HCT116 (cell line): ENCODE measurements around the gene DHRS7C. TPM values are rescaled to one million over a fixed set of nuclear protein-coding genes. Genes with fewer than 3 reads are reported as not detected.

Source experiments
- ATAC-seq: fragments of 200-7000 bp; cut with Tn5 transposase; 2 replicates; pipeline ENCODE4 v1.9.1; 2020; ENCODE audit warnings: mild to moderate bottlenecking, moderate library complexity
- BruUV-seq: library from RNA; stranded (reverse); fragments of 400-500 nt; replicated peaks from 2 replicates; lab custom pipeline; 2021; lab: Mats Ljungman, UMichigan
- CTCF ChIA-PET: fragments of 300-600 bp; sonication (Branson Sonifier 250); formaldehyde crosslinking; loops from one replicate; lab custom pipeline; 2021; ENCODE audit warnings: antibody characterized with exemption; lab: Charles Lee
- POLR2A ChIA-PET: fragments of 300-600, 350-600 bp; sonication (Branson Sonifier 250); formaldehyde crosslinking; loops from one replicate; lab custom pipeline; 2021; ENCODE audit warnings: antibody characterized with exemption; lab: Charles Lee
- RAD21 ChIA-PET, 2 experiments: fragments of 300-600 bp; sonication (Branson Sonifier 250); formaldehyde crosslinking; loops; one replicate each; lab custom pipeline; 2023; ENCODE audit warnings: low total read pairs in 2 of 2; ENCODE audit not compliant: uncharacterized antibody in 2 of 2, unreplicated experiment in 2 of 2, low non-redundant PET in 1 of 2; lab: Charles Lee
- DNase-seq: peaks from one replicate; pipeline ENCODE4 v3.0.0-alpha.2; 2010; ENCODE audit warnings: low read depth, low spot score
- H2AFZ ChIP-seq: fragments of 200-600 bp; shearing (Covaris generic), sonication (generic); 2 replicates; pipeline ENCODE4 v1.6.1; 2017; ENCODE audit warnings: low read depth, mixed run types, mixed read lengths, antibody characterized with exemption, low read length; ENCODE audit not compliant: poor library complexity, severe bottlenecking
- H3K27ac ChIP-seq: 2 replicates; pipeline ENCODE4 v1.5.1; 2012; ENCODE audit warnings: low read depth, low read length
- H3K27me3 ChIP-seq: fragments of 200-600 bp; sonication (generic); 2 replicates; pipeline ENCODE4 v1.6.1; 2016; ENCODE audit warnings: mixed run types, low read length, mixed read lengths; ENCODE audit not compliant: insufficient read depth
- H3K36me3 ChIP-seq, 2 experiments: fragments of 200-500 bp in 1 of 2; fragments of 200-600 bp in 1 of 2; sonication (Bioruptor generic) in 1 of 2; sonication (generic) in 1 of 2; 2 replicates each; pipeline versions ENCODE4 v1.5.1 to v1.6.1; 2014 to 2016; ENCODE audit warnings: low read length in 2 of 2, inconsistent platforms in 1 of 2, mixed read lengths in 1 of 2, mixed run types in 1 of 2; ENCODE audit not compliant: insufficient read depth in 2 of 2, control insufficient read depth in 1 of 2
- H3K4me1 ChIP-seq, 2 experiments: fragments of 200-600 bp in 1 of 2; sonication (generic) in 1 of 2; 2 replicates each; pipeline versions ENCODE4 v1.5.1 to v1.6.1; 2012 to 2017; ENCODE audit warnings: low read length in 2 of 2, inconsistent platforms in 1 of 2, mild to moderate bottlenecking in 1 of 2, mixed read lengths in 1 of 2, mixed run types in 1 of 2, moderate library complexity in 1 of 2; ENCODE audit not compliant: insufficient read depth in 2 of 2, control insufficient read depth in 1 of 2
- H3K4me2 ChIP-seq: fragments of 200-600 bp; sonication (generic); 2 replicates; pipeline ENCODE4 v1.6.1; 2017; ENCODE audit warnings: mixed run types, low read length, mixed read lengths
- H3K4me3 ChIP-seq, 2 experiments: fragments of 200-600 bp in 1 of 2; sonication (generic) in 1 of 2; replicated peaks in 1 of 2; 2 replicates each; pipeline ENCODE4 v1.5.1; 2011 to 2016; ENCODE audit warnings: low read length in 2 of 2, control low read depth in 1 of 2, low read depth in 1 of 2, mild to moderate bottlenecking in 1 of 2, mixed read lengths in 1 of 2, mixed run types in 1 of 2
- H3K79me2 ChIP-seq: fragments of 200-600 bp; sonication (generic); 2 replicates; pipeline ENCODE4 v1.6.1; 2017; ENCODE audit warnings: mild to moderate bottlenecking, mixed run types, low read length, moderate library complexity, mixed read lengths; ENCODE audit not compliant: insufficient read depth
- H3K9ac ChIP-seq: fragments of 200-600 bp; sonication (generic); 2 replicates; pipeline ENCODE4 v1.6.1; 2016; ENCODE audit warnings: low read length, mixed read lengths
- H3K9me2 ChIP-seq: fragments of 200-600 bp; sonication (generic), shearing (Covaris generic); 2 replicates; pipeline ENCODE4 v1.6.1; 2017; ENCODE audit warnings: mixed run types, mild to moderate bottlenecking, moderate library complexity; ENCODE audit not compliant: insufficient read depth
- H3K9me3 ChIP-seq, 2 experiments: fragments of 200-500 bp in 1 of 2; fragments of 200-600 bp in 1 of 2; sonication (Bioruptor generic) in 1 of 2; sonication (generic) in 1 of 2; 2 replicates each; pipeline ENCODE4 v1.6.1; 2014 to 2017; ENCODE audit warnings: low read length in 2 of 2, mixed read lengths in 2 of 2, inconsistent platforms in 1 of 2, low read depth in 1 of 2, mild to moderate bottlenecking in 1 of 2, mixed run types in 1 of 2, moderate library complexity in 1 of 2; ENCODE audit not compliant: control insufficient read depth in 1 of 2, insufficient read depth in 1 of 2
- H4K20me1 ChIP-seq: fragments of 200-600 bp; sonication (generic), shearing (Covaris generic); 2 replicates; pipeline ENCODE4 v1.6.1; 2017; ENCODE audit warnings: mixed run types, mild to moderate bottlenecking, moderate library complexity; ENCODE audit not compliant: insufficient read depth
- EGR1 ChIP-seq: IDR thresholded peaks from 2 replicates; pipeline ENCODE4 v1.6.1; 2012; ENCODE audit warnings: low read depth
- EZH2 ChIP-seq: fragments of 200-600 bp; sonication (generic); IDR thresholded peaks from 2 replicates; pipeline ENCODE4 v1.6.1; 2017; ENCODE audit warnings: antibody characterized with exemption, mixed run types
- POLR2AphosphoS5 ChIP-seq: IDR thresholded peaks from 2 replicates; pipeline ENCODE4 v1.6.1; 2011; ENCODE audit warnings: mild to moderate bottlenecking, low read depth, low read length, moderate library complexity
- REST ChIP-seq: IDR thresholded peaks from 2 replicates; pipeline ENCODE4 v1.6.1; 2012; ENCODE audit warnings: low read depth
- SP1 ChIP-seq: IDR thresholded peaks from 2 replicates; pipeline ENCODE4 v1.6.1; 2012; ENCODE audit warnings: low read depth
- TCF7L2 ChIP-seq: IDR thresholded peaks from 2 replicates; pipeline ENCODE4 v1.7.0; 2011; ENCODE audit warnings: borderline replicate concordance, inconsistent platforms; ENCODE audit not compliant: insufficient read depth, insufficient read length; ENCODE audit errors: extremely low read depth
- ZNF274 ChIP-seq: fragments of 200-500 bp; sonication (Bioruptor generic); IDR thresholded peaks from 2 replicates; pipeline ENCODE4 v1.6.1; 2014; ENCODE audit warnings: mild to moderate bottlenecking, low read depth, low read length, inconsistent platforms
- intact Hi-C: fragments of 100-400 bp; cut with micrococcal nuclease; formaldehyde crosslinking; loops from 2 replicates; pipeline ENCODE4 v1.10.0; 2022
- total RNA-seq: library from RNA; stranded (reverse); gene quantifications from one replicate; pipeline ENCODE4 v1.2.1, GENCODE V29; 2021; ENCODE audit not compliant: unreplicated experiment
- TF ChIP-seq, protein P1 (sequence below): IDR thresholded peaks from 2 replicates; pipeline ENCODE4 v1.6.1; 2012

DHRS7C gene
- total RNA-seq, 1 experiment from 2014 or later, result not detected

DNA sequence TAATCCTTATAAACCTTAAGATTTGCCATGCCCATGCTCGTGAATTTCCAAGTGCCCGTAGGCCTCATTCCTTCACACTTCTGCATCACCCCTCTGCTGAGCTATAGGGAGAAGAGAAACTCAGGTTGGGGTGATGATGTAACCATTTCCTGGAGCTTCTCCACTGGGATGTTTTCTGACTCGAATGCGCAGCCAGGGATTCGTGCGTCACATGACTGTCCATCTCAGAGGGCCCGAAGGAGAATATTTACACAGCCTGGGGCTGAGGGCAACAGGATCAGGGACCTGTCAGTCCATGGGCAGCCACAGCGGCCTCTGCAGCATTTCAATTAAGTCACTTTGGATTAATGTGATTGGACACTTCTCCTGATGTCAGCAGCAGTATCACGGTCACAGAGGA is 21.8 kb upstream of the DHRS7C start:
- DNase-seq (no peak), ATAC-seq (no peak)
- no peaks in the 10 kb centered on the region for H3K27me3 ChIP-seq
- H3K27ac ChIP-seq, result no peak overlapping the region
- H3K4me3 ChIP-seq, result no peak overlapping the region
- RAD21 ChIA-PET, result no interaction called here
- no peaks in the 10 kb centered on the region for H3K9me3 ChIP-seq
- H2AFZ ChIP-seq, result no peak overlapping the region
- CTCF ChIA-PET, result no interaction called here
- no TSS peak for BruUV-seq
- TF ChIP-seq SP1, result no peak
- no peak for TF ChIP-seq ZNF274
- TF ChIP-seq EGR1, result no peak
- TF ChIP-seq, protein P1, sequence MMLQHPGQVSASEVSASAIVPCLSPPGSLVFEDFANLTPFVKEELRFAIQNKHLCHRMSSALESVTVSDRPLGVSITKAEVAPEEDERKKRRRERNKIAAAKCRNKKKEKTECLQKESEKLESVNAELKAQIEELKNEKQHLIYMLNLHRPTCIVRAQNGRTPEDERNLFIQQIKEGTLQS, result no peak
- TF ChIP-seq EZH2, result no peak
- H3K9ac ChIP-seq, result no peak overlapping the region
- H3K36me3 ChIP-seq, result no peaks in the 10 kb centered on the region
- H3K4me2 ChIP-seq, result no peak overlapping the region
- H3K9me2 ChIP-seq, result no peaks in the 10 kb centered on the region
- no peaks in the 10 kb centered on the region for H3K79me2 ChIP-seq
- no peaks in the 10 kb centered on the region for H4K20me1 ChIP-seq
- H3K4me1 ChIP-seq, result peaks cover 0 to 3% of the 10 kb centered on the region in 2 experiments; a peak in 1 of 4 replicates
- intact Hi-C loops, result no loop called here
- POLR2A ChIA-PET, result no interaction called here

DNA sequence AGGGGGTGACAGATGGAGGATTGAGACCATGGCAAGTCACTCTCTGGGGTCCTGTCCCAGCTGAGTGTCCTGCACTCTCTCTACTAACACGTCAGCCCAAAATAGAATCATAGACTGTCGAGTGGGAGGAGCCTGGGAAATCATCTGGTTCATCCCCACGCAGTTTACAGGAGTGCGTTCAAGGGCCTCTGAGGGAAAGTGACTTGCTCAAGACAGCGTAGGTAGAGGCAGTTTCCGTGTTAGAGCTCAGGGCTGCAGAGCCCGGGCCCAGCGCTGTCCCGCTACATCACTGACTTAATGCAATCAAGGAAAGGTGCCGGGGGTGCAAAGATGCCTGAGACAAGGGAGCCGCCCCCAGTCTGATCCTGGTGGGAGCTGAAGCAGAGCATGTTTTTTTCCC is 20.1 kb upstream of the DHRS7C start:
- Histone ChIP-seq H3K4me3 (no peak overlapping the region), H3K9me3 (no peaks in the 10 kb centered on the region), H3K27ac (no peak overlapping the region), H3K4me1 (0 out of 4 replicates have a peak, but pooled peaks cover 0 to 3% of the 10 kb centered on the region in 2 experiments), H3K36me3 (no peaks in the 10 kb centered on the region), H2AFZ (no peak overlapping the region), H3K9ac (no peak overlapping the region), H3K27me3 (no peaks in the 10 kb centered on the region), H3K79me2 (no peaks in the 10 kb centered on the region), H4K20me1 (no peaks in the 10 kb centered on the region), H3K9me2 (no peaks in the 10 kb centered on the region), H3K4me2 (no peak overlapping the region)
- intact Hi-C loops, result no loop called here
- ATAC-seq (no peak), DNase-seq (no peak)
- POLR2A ChIA-PET, result no interaction called here
- BruUV-seq, result no TSS peak
- TF ChIP-seq EZH2 (no peak), TCF7L2 (no peak), POLR2AphosphoS5 (no peak), REST (no peak)
- TF ChIP-seq, protein P1, result no peak
- RAD21 ChIA-PET, result no interaction called here
- CTCF ChIA-PET, result no interaction called here
